Gastrocnemius medialis (tissue), 4 donors: Measurements from ENCODE around the gene DNMT1. TPM values are rescaled to one million over a fixed set of nuclear protein-coding genes. Genes with fewer than 3 reads are reported as not detected.

Experiments
- ATAC-seq, 2 donors: fragments of 150-250 bp; one replicate each; pipeline ENCODE4 v1.9.1; 2016
- DNase-seq, 2 donors: peaks; one replicate each; pipeline ENCODE4 v3.0.0-alpha.2; 2019
- H3K27ac ChIP-seq, 4 donors: fragments of 200-600 bp; sonication (generic); 1 replicate in 1 of 4; 2 replicates in 3 of 4; pipeline ENCODE4 v1.5.1; 2016 to 2018; ENCODE audit warnings: mild to moderate bottlenecking in 2 of 4, moderate library complexity in 1 of 4
- H3K27me3 ChIP-seq, 3 donors: fragments of 200-600 bp; sonication (generic) in 2 of 3; 1 replicate in 1 of 3; 2 replicates in 2 of 3; pipeline versions ENCODE4 v1.5.1 to v1.6.0; 2016 to 2019; ENCODE audit warnings: mild to moderate bottlenecking in 1 of 3, moderate library complexity in 1 of 3
- H3K36me3 ChIP-seq, 2 donors: fragments of 200-600 bp; sonication (generic) in 1 of 2; one replicate each; pipeline ENCODE4 v1.5.1; 2017 to 2018
- H3K4me1 ChIP-seq, 2 donors: fragments of 200-600 bp; sonication (generic) in 1 of 2; one replicate each; pipeline ENCODE4 v1.5.1; 2016 to 2017; ENCODE audit warnings: mild to moderate bottlenecking in 2 of 2
- H3K4me3 ChIP-seq, 4 donors: fragments of 200-600 bp; sonication (generic) in 3 of 4; 1 replicate in 1 of 4; 2 replicates in 3 of 4; pipeline ENCODE4 v1.5.1; 2016 to 2019; ENCODE audit warnings: mild to moderate bottlenecking in 2 of 4
- H3K9me3 ChIP-seq, 3 donors: fragments of 200-600 bp; sonication (generic) in 2 of 3; 1 replicate in 1 of 3; 2 replicates in 2 of 3; pipeline ENCODE4 v1.5.1; 2016 to 2019
- CTCF ChIP-seq, 5 experiments: fragments of 450-650 bp in 3 of 5; fragments of 200-600 bp in 2 of 5; sonication (generic) in 2 of 5; IDR thresholded peaks in 4 of 5; conservative IDR thresholded peaks in 1 of 5; 1 replicate in 4 of 5; 2 replicates in 1 of 5; pipeline ENCODE4 v1.5.1; 2016 to 2019; ENCODE audit warnings: antibody characterized with exemption in 5 of 5, mild to moderate bottlenecking in 3 of 5, moderate library complexity in 3 of 5
- POLR2A ChIP-seq, 2 donors: fragments of 450-650 bp; IDR thresholded peaks; one replicate each; pipeline ENCODE4 v1.6.1; 2017; ENCODE audit warnings: antibody characterized with exemption in 2 of 2, mild to moderate bottlenecking in 2 of 2, moderate library complexity in 2 of 2
- in situ Hi-C, 4 donors: fragments of 200-750 bp; cut with MboI; loops; one replicate each; pipeline versions ENCODE4 v1.15.0 to v1.8.0; 2017; ENCODE audit warnings: low sequenced_read_pairs in 4 of 4
- intact Hi-C: fragments of 100-400 bp; cut with DNase I; formaldehyde crosslinking; loops from one replicate; pipeline ENCODE4 v1.15.1; 2023; ENCODE audit warnings: low total_unique reads
- total RNA-seq, 4 donors: library from RNA; depleted of rRNA; stranded (reverse); fragments of >200 nt; gene quantifications; one replicate each; pipeline versions ENCODE4 v1.1.0 to v1.2.3, GENCODE V29; 2016

DNMT1 gene
- total RNA-seq, 4 donors from 2014 or later = 11.5 to 43.0 (median 17.7) TPM

- no peak for TF ChIP-seq POLR2A (IDR thresholded peaks at IDR 0.05)
- TF ChIP-seq CTCF (IDR thresholded peaks at IDR 0.05 in 4 of 5, conservative IDR thresholded peaks at IDR 0.05 in 1 of 5) = no peak
- in situ Hi-C loops = no loop called here
These were observed 29.6 kb upstream of the DNMT1 start for GRCh38 chr19:10224337-10224736.

GRCh38 chr19:10223488-10224213 is 28.9 kb upstream of the DNMT1 start:
- Histone ChIP-seq H3K9me3 (no peaks in the 10 kb centered on the region), H3K4me1 (no peaks in the 10 kb centered on the region), H3K27me3 (peaks cover 0 to 4% (median 0%) of the 10 kb centered on the region in 3 donors), H3K36me3 (no peaks in the 10 kb centered on the region), H3K4me3 (no peak overlapping the region), H3K27ac (no peak overlapping the region)
- no peak for TF ChIP-seq POLR2A (IDR thresholded peaks at IDR 0.05)
- TF ChIP-seq CTCF (IDR thresholded peaks at IDR 0.05 in 4 of 5, conservative IDR thresholded peaks at IDR 0.05 in 1 of 5) = no peak
- ATAC-seq (no peak), DNase-seq (no peak)
- in situ Hi-C loops (no loop called here), intact Hi-C loops (no loop called here)

More at GRCh38 chr19:10224337-10224736, 29.6 kb upstream of the DNMT1 start:
- no peak for ATAC-seq
- no peaks in the 10 kb centered on the region for H3K9me3 ChIP-seq
- H3K27ac ChIP-seq = no peak overlapping the region
- H3K4me3 ChIP-seq = no peak overlapping the region
- peaks cover 0 to 6% (median 0%) of the 10 kb centered on the region in 3 donors for H3K27me3 ChIP-seq
- H3K36me3 ChIP-seq = no peaks in the 10 kb centered on the region
- intact Hi-C loops = no loop called here
- no peaks in the 10 kb centered on the region for H3K4me1 ChIP-seq
- no peak for DNase-seq

- ATAC-seq = no peak
- no peak overlapping the region for H3K27ac ChIP-seq
- no peaks in the 10 kb centered on the region for H3K4me1 ChIP-seq
- no peaks in the 10 kb centered on the region for H3K36me3 ChIP-seq
- H3K27me3 ChIP-seq = no peaks in the 10 kb centered on the region
- no peaks in the 10 kb centered on the region for H3K9me3 ChIP-seq
- DNase-seq = no peak
- intact Hi-C loops = no loop called here
- in situ Hi-C loops = no loop called here
- H3K4me3 ChIP-seq = no peak overlapping the region
- TF ChIP-seq POLR2A (IDR thresholded peaks at IDR 0.05) (no peak), CTCF (IDR thresholded peaks at IDR 0.05 in 4 of 5, conservative IDR thresholded peaks at IDR 0.05 in 1 of 5) (no peak)
These were observed 27.6 kb upstream of the DNMT1 start for GRCh38 chr19:10222201-10222890.

- no peak overlapping the region for H3K4me3 ChIP-seq
- DNase-seq (no peak), ATAC-seq (no peak)
- intact Hi-C loops (no loop called here), in situ Hi-C loops (no loop called here)
- no peaks in the 10 kb centered on the region for H3K36me3 ChIP-seq
- TF ChIP-seq POLR2A (IDR thresholded peaks at IDR 0.05) (no peak), CTCF (IDR thresholded peaks at IDR 0.05 in 4 of 5, conservative IDR thresholded peaks at IDR 0.05 in 1 of 5) (no peak)
- no peaks in the 10 kb centered on the region for H3K9me3 ChIP-seq
- no peaks in the 10 kb centered on the region for H3K4me1 ChIP-seq
- no peak overlapping the region for H3K27ac ChIP-seq
- H3K27me3 ChIP-seq = no peaks in the 10 kb centered on the region
These were observed 25.9 kb upstream of the DNMT1 start for GRCh38 chr19:10220695-10221094.
